ENCODE data around the gene LPCAT1.
"Not testable (repeated sequence)": the region's sequence is repeated elsewhere in the genome, so short reads cannot be mapped to it uniquely, and the experiment has no call there.

Gene LPCAT1

GRCh38 chr5:1480806-1481205, 43.0 kb downstream of the LPCAT1 start:
- no peaks in the 10 kb centered on the region for H3K27me3 Mint-ChIP-seq
- peak overlapping the region; percentile 65 for H3K4me3 Mint-ChIP-seq

GRCh38 chr5:1480217-1480616, 43.5 kb downstream of the LPCAT1 start:
- H3K9me3 Mint-ChIP-seq: no peaks in the 10 kb centered on the region
- H3K36me3 Mint-ChIP-seq: peaks cover 66% of the 10 kb centered on the region
- H3K4me3 Mint-ChIP-seq: peak overlapping the region; percentile 65
- H3K4me1 Mint-ChIP-seq: peaks cover 72% of the 10 kb centered on the region
- H3K27me3 Mint-ChIP-seq: no peaks in the 10 kb centered on the region
- peak overlapping the region; percentile 97 for H3K27ac Mint-ChIP-seq
- ATAC-seq: peak; percentile 59

More at GRCh38 chr5:1480806-1481205, 43.0 kb downstream of the LPCAT1 start:
- Mint-ChIP-seq H3K4me1 (peaks cover 78% of the 10 kb centered on the region), H3K9me3 (no peaks in the 10 kb centered on the region), H3K27ac (peak overlapping the region; percentile 97), H3K36me3 (peaks cover 72% of the 10 kb centered on the region)
- ATAC-seq: no peak

GRCh38 chr5:1479581-1480188, 44.1 kb downstream of the LPCAT1 start:
- H3K4me1 Mint-ChIP-seq: peaks cover 67% of the 10 kb centered on the region
- peaks cover 63% of the 10 kb centered on the region for H3K36me3 Mint-ChIP-seq
- peak; percentile 69 for ATAC-seq
- H3K27ac Mint-ChIP-seq: peak overlapping the region; percentile 97
- H3K27me3 Mint-ChIP-seq: no peaks in the 10 kb centered on the region
- H3K4me3 Mint-ChIP-seq: peak overlapping the region; percentile 65
- H3K9me3 Mint-ChIP-seq: no peaks in the 10 kb centered on the region

GRCh38 chr5:1479066-1479465, 44.7 kb downstream of the LPCAT1 start:
- Mint-ChIP-seq H3K4me1 (peaks cover 61% of the 10 kb centered on the region), H3K4me3 (no peak overlapping the region), H3K27me3 (no peaks in the 10 kb centered on the region), H3K36me3 (peaks cover 67% of the 10 kb centered on the region), H3K27ac (peak overlapping the region; percentile 97), H3K9me3 (no peaks in the 10 kb centered on the region)
- ATAC-seq: no peak

GRCh38 chr5:1478271-1479035, 45.3 kb downstream of the LPCAT1 start:
- Mint-ChIP-seq H3K36me3 (peaks cover 71% of the 10 kb centered on the region), H3K9me3 (no peaks in the 10 kb centered on the region), H3K4me1 (peaks cover 59% of the 10 kb centered on the region), H3K27ac (peak overlapping the region; percentile 97), H3K4me3 (no peak overlapping the region), H3K27me3 (no peaks in the 10 kb centered on the region)
- no peak for ATAC-seq

DNA sequence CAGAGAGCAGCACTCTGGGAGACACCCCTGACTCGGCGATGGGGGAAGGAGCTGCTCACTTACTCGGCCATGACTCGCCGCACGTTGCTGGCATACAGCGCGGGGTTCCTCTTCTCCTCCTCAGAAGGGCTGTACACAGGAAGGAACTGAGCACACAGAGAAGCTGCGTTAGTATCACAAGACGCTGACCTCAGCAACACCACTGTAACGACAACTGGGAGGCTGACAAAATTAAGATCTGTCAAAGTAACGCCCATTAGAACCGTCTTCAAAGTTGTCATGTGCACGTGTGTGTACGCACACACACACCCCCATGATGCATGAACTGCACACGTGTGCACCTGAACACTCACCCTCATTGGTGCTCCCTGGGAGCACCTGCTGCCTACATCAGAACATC, 46.4 kb downstream of the LPCAT1 start:
- Mint-ChIP-seq H3K27ac (no peak overlapping the region), H3K9me3 (no peaks in the 10 kb centered on the region), H3K4me1 (peaks cover 54% of the 10 kb centered on the region), H3K36me3 (peaks cover 72% of the 10 kb centered on the region), H3K27me3 (no peaks in the 10 kb centered on the region), H3K4me3 (no peak overlapping the region)
- no peak for ATAC-seq

- Mint-ChIP-seq H3K9me3 (no peaks in the 10 kb centered on the region), H3K27me3 (no peaks in the 10 kb centered on the region), H3K4me1 (peaks cover 53% of the 10 kb centered on the region), H3K4me3 (no peak overlapping the region), H3K36me3 (peaks cover 72% of the 10 kb centered on the region), H3K27ac (no peak overlapping the region)
- no peak for ATAC-seq
Observed at GRCh38 chr5:1476967-1477310, 46.8 kb downstream of the LPCAT1 start.

DNA sequence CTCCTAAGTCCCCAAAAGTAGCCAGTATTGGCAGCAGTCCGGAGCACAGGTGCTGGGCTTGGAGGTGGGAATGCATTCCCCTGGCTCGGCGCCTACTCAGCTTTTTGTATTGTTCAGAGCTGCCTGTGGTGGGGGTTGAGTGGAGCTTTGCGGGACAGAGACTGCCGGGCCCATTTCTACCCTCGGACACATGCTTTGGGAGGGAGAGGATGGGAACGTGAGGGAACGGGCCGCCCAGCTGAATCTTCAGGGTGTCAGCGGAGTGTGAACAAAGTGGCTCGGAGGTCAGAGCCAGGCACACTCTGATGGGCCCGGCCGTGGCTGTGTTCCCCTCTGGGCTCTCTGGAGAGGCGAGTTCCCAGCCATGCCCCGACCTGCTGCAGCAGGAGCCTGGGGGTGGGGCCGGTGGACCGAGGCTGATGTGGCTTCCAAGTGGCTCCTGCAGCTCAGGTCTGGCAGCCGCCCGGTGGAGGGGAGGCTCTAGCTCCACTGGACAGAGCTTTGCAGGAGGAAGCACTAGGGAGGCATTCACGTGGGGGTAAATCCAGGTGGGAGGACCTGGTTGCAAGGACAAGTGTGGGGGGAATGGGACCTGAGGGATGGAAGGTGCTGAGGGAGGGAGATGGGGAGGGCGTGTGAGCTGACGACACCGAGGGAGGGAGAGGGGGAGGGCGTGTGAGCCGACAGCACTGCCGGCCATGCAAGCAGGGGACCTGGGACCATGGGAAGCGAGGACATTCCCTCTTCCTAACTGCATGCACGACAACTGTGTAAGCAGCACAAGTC, 47.4 kb downstream of the LPCAT1 start:
- H3K36me3 Mint-ChIP-seq: peaks cover 72% of the 10 kb centered on the region
- no peaks in the 10 kb centered on the region for H3K9me3 Mint-ChIP-seq
- no peak overlapping the region for H3K4me3 Mint-ChIP-seq
- no peaks in the 10 kb centered on the region for H3K27me3 Mint-ChIP-seq
- no peak for ATAC-seq
- H3K27ac Mint-ChIP-seq: no peak overlapping the region
- H3K4me1 Mint-ChIP-seq: peaks cover 53% of the 10 kb centered on the region

GRCh38 chr5:1475544-1475900, 48.2 kb downstream of the LPCAT1 start:
- H3K27me3 Mint-ChIP-seq, H3K9me3 Mint-ChIP-seq, H3K27ac Mint-ChIP-seq, ATAC-seq, H3K4me3 Mint-ChIP-seq: not testable (repeated sequence)
- H3K4me1 Mint-ChIP-seq: peaks cover 47% of the 10 kb centered on the region
- H3K36me3 Mint-ChIP-seq: peaks cover 69% of the 10 kb centered on the region

DNA sequence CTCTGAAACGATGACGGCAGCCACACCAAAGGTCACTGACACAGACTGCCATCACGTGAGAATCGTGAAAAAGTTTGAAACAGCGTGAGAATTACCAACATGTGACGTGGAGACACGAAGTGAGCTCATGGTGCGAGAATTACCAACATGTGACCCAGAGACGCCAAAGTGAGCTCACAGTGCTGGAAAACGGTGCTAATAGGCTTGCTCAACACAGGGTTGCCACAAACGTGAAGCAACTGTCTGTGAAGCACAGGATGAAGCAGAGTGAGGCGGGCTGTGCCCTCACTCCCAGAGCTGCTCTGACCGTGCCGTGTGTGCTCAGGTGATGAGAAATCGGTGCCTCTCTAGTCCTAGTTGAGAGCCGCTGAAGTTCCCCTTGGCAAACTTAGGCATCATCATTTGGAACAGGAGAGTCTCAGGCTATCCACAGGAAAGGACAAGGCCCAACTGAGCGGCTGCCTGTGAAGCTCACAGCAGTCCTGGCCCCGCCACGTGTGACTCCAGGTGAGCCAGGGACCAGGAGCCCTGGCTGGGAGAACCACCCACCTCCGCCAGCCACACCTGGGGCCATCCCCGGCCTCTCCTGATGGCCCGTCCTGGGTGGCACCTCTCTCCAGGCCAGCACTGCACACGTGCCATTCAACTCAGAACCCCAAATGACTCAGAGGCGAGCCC, 48.8 kb downstream of the LPCAT1 start:
- no peaks in the 10 kb centered on the region for H3K27me3 Mint-ChIP-seq
- no peaks in the 10 kb centered on the region for H3K9me3 Mint-ChIP-seq
- H3K4me3 Mint-ChIP-seq: no peak overlapping the region
- ATAC-seq: no peak
- peaks cover 64% of the 10 kb centered on the region for H3K36me3 Mint-ChIP-seq
- no peak overlapping the region for H3K27ac Mint-ChIP-seq
- peaks cover 42% of the 10 kb centered on the region for H3K4me1 Mint-ChIP-seq

DNA sequence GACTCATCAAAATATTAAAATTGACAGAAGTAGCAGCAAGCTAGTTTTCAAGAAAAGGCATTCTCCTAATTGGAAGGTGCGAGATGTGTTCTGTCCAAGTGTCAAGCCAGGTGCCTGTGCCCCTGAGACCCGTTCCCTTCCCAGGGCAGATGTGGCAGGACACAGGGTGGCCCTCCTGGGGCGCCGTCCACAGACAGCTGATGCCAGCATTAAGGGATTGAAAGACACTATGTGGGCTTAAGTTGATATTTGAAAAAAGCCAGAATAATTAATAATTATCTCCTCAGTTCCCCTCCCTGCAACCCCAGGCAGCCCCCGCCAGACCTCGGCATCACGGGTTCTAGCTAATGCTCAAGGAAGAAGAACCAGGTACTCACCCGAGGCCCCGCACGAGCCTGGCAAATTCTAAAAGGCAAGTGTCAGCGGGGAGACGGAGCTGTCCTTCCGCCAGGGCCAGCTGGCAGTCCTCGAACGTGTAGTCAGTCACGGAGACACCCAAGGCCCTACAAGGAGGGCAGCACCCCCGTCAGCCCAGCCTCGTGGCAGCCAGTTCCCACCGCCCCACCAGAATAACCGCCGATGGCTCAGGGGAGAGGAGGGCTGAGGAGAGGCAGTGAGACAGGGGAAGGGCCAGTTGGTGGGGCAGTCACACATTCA, 49.4 kb downstream of the LPCAT1 start:
- H3K4me3 Mint-ChIP-seq: no peak overlapping the region
- ATAC-seq: no peak
- no peak overlapping the region for H3K27ac Mint-ChIP-seq
- H3K9me3 Mint-ChIP-seq: no peaks in the 10 kb centered on the region
- H3K36me3 Mint-ChIP-seq: peaks cover 63% of the 10 kb centered on the region
- H3K4me1 Mint-ChIP-seq: peaks cover 35% of the 10 kb centered on the region
- H3K27me3 Mint-ChIP-seq: no peaks in the 10 kb centered on the region

DNA sequence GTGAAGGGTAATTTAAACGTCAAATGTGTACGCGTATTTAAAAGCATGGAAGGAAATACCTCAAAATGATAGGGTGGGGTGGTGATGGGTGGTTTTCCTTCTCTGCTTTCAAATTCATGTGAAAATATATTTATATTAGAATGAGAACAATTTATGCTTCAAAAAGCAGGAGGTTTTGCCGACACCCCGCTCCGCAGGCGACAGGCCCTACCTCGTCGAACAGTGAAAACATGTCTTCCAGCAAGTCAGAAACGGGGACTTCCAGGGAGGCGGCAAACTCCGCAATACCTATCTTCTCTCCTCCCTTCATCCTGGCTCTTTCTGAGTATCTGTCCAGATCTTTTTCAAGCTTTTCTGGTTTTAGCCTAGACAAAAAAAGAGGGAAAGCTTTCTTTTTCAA, 50.0 kb downstream of the LPCAT1 start:
- Mint-ChIP-seq H3K4me3 (no peak overlapping the region), H3K27ac (no peak overlapping the region), H3K9me3 (no peaks in the 10 kb centered on the region), H3K4me1 (peaks cover 31% of the 10 kb centered on the region), H3K27me3 (no peaks in the 10 kb centered on the region), H3K36me3 (peaks cover 65% of the 10 kb centered on the region)
- ATAC-seq: no peak

DNA sequence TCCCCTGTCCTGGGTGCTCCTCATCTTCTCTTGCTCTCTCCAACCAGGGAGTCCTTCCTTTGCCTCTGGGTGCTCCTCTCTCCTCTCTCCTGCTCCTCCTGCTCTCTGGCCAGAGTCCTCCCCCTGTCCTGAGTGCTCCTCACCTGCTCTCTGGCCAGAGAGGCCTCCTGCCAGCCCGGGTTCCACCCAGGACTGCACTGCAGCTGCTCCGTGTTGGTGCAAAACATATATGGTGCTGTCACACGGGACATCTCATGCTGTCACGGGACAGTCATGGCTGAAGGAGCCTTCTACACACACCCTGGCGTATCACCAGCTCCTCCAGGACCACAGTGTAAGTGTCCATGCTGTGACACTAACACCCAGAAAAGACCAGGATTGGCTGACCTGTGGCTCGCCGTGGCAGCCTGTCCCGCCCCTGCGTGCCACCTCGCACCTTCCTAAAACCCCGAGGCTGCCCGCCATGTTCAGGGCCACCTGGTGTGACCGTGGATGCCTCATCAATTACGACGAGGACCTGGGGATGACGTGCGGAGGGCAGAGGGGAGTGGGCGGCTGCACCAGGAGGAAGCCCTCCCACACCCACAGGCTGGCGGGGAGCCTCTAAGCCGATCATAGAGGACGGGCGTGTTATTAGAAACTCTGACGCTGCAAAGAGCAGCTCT, 50.7 kb downstream of the LPCAT1 start:
- Mint-ChIP-seq H3K36me3 (peaks cover 67% of the 10 kb centered on the region), H3K4me3 (no peak overlapping the region), H3K9me3 (no peaks in the 10 kb centered on the region), H3K27me3 (no peaks in the 10 kb centered on the region), H3K27ac (no peak overlapping the region), H3K4me1 (peaks cover 26% of the 10 kb centered on the region)
- no peak for ATAC-seq
